Endothelial cell of umbilical vein (primary cell): Measurements from ENCODE around the gene TP53AIP1.

ENCODE experiments used
- EZH2 ChIP-seq: IDR thresholded peaks from 2 replicates; pipeline ENCODE4 v1.6.1; 2012; ENCODE audit warnings: borderline replicate concordance, low read depth, mild to moderate bottlenecking, moderate library complexity, low read length, inconsistent platforms; ENCODE audit not compliant: severe bottlenecking
- GATA2 ChIP-seq: IDR thresholded peaks from 2 replicates; pipeline ENCODE4 v1.7.0; 2011; ENCODE audit warnings: low read depth, mild to moderate bottlenecking, moderate library complexity, mixed read lengths, low read length; ENCODE audit not compliant: insufficient read length, insufficient read depth
- JUN ChIP-seq: IDR thresholded peaks from 2 replicates; pipeline ENCODE4 v1.6.1; 2011; ENCODE audit warnings: borderline replicate concordance, low read depth; ENCODE audit not compliant: insufficient read length, insufficient read depth
- MYC ChIP-seq: IDR thresholded peaks from one replicate; pipeline ENCODE4 v1.6.1; 2011; ENCODE audit warnings: mild to moderate bottlenecking, low read depth, low read length
- POLR2A ChIP-seq: IDR thresholded peaks from 2 replicates; pipeline ENCODE4 v1.6.1; 2012; ENCODE audit warnings: low read depth, mild to moderate bottlenecking, control low read depth, low read length
- POLR2AphosphoS5 ChIP-seq: IDR thresholded peaks from 2 replicates; pipeline ENCODE4 v1.6.1; 2012; ENCODE audit warnings: low read depth, mild to moderate bottlenecking, control low read depth, low read length, moderate library complexity; ENCODE audit not compliant: insufficient read depth
- TF ChIP-seq, protein P1 (sequence below), 2 donors: IDR thresholded peaks; 1 replicate in 1 of 2; 2 replicates in 1 of 2; pipeline ENCODE4 v1.5.1; 2011; ENCODE audit warnings: low read length in 2 of 2, mild to moderate bottlenecking in 2 of 2, moderate library complexity in 2 of 2, control low read depth in 1 of 2, inconsistent platforms in 1 of 2, low read depth in 1 of 2; ENCODE audit not compliant: insufficient read depth in 1 of 2; ENCODE audit errors: extremely low read depth in 1 of 2
- TF ChIP-seq, protein P2 (sequence below): IDR thresholded peaks from 2 replicates; pipeline ENCODE4 v1.6.1; 2011; ENCODE audit not compliant: insufficient read depth, insufficient read length

DNA sequence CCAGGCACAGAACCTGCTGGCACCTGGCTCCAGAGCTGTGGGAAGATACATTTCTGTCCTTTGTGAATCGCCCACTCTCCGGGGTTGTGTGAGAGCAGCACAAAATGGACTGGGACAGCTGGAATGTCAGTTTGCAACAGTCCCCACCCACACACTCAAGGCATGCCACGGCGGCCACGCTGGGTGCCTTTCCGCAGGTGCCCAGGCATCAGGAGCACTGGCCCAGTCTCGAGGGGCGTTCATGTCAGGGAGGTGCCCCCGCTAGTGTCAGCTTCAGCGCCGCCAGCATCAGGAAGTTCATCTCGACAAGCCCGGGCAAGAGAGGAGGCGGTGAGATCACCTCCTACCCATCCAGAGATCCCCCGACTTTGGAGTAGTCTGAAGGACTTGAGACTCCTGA lies 2.1 kb downstream of the TP53AIP1 start:
- TF ChIP-seq EZH2 (no peak), JUN (no peak), POLR2AphosphoS5 (no peak), POLR2A (no peak), MYC (no peak), GATA2 (no peak)
- TF ChIP-seq, protein P1, sequence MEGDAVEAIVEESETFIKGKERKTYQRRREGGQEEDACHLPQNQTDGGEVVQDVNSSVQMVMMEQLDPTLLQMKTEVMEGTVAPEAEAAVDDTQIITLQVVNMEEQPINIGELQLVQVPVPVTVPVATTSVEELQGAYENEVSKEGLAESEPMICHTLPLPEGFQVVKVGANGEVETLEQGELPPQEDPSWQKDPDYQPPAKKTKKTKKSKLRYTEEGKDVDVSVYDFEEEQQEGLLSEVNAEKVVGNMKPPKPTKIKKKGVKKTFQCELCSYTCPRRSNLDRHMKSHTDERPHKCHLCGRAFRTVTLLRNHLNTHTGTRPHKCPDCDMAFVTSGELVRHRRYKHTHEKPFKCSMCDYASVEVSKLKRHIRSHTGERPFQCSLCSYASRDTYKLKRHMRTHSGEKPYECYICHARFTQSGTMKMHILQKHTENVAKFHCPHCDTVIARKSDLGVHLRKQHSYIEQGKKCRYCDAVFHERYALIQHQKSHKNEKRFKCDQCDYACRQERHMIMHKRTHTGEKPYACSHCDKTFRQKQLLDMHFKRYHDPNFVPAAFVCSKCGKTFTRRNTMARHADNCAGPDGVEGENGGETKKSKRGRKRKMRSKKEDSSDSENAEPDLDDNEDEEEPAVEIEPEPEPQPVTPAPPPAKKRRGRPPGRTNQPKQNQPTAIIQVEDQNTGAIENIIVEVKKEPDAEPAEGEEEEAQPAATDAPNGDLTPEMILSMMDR (IDR thresholded peaks at IDR 0.05; ENCODE audit: extremely low read depth in 1 of 2, insufficient read depth in 1 of 2, low read depth in 1 of 2, low read length in 2 of 2) = no peak
- TF ChIP-seq, protein P2, sequence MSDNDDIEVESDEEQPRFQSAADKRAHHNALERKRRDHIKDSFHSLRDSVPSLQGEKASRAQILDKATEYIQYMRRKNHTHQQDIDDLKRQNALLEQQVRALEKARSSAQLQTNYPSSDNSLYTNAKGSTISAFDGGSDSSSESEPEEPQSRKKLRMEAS = no peak
